K562 (cell line): ENCODE data around the gene CHCHD1. TPM values are rescaled to one million over a fixed set of nuclear protein-coding genes. Genes with fewer than 3 reads are reported as not detected.

Experiments
- CEBPG ChIP-seq, 3 experiments: fragments of 200-800 bp in 1 of 3; sonication (Bioruptor generic) in 1 of 3; sonication (generic) in 1 of 3; formaldehyde crosslinking in 1 of 3; IDR thresholded peaks in 2 of 3; conservative IDR thresholded peaks in 1 of 3; 2 replicates each; pipeline versions ENCODE4 v1.6.1 to v1.8.0; 2016 to 2022; ENCODE audit warnings: missing compliant biosample characterization in 2 of 3, missing genetic modification characterization in 2 of 3, mild to moderate bottlenecking in 1 of 3, missing genetic modification reagents in 1 of 3
- MBD2 ChIP-seq: sonication (generic); IDR thresholded peaks from 2 replicates; pipeline ENCODE4 v1.6.1; 2016; ENCODE audit warnings: low read depth, borderline replicate concordance
- NELFE ChIP-seq: IDR thresholded peaks from 2 replicates; pipeline ENCODE4 v1.6.1; 2011; ENCODE audit warnings: mild to moderate bottlenecking; ENCODE audit not compliant: insufficient read depth, insufficient read length
- PCBP1 ChIP-seq: fragments of 200-400 bp; formaldehyde crosslinking; IDR thresholded peaks from 2 replicates; pipeline ENCODE4 v1.6.1; 2018; ENCODE audit warnings: mild to moderate bottlenecking, low read depth, low read length; ENCODE audit not compliant: poor library complexity, severe bottlenecking
- PCBP2 ChIP-seq: fragments of 200-400 bp; formaldehyde crosslinking; IDR thresholded peaks from 2 replicates; pipeline ENCODE4 v1.6.1; 2018; ENCODE audit warnings: low read length, low read depth, mild to moderate bottlenecking, moderate library complexity; ENCODE audit not compliant: poor library complexity, severe bottlenecking
- PYGO2 ChIP-seq: fragments of 450-650 bp; IDR thresholded peaks from 2 replicates; pipeline ENCODE4 v1.6.1; 2016; ENCODE audit warnings: mild to moderate bottlenecking, missing genetic modification characterization, moderate library complexity, missing compliant biosample characterization
- ZNF140 ChIP-seq: fragments of 250-450 bp; sonication (Bioruptor Pico); IDR thresholded peaks from 2 replicates; pipeline ENCODE4 v1.8.0; 2021; ENCODE audit warnings: moderate library complexity, mild to moderate bottlenecking, inconsistent platforms
- ZNF316 ChIP-seq: fragments of 450-650 bp; IDR thresholded peaks from 2 replicates; pipeline ENCODE4 v1.6.1; 2016
- ZSCAN32 ChIP-seq: fragments of 450-650 bp; formaldehyde crosslinking; IDR thresholded peaks from 2 replicates; pipeline ENCODE4 v1.4.0; 2020; ENCODE audit warnings: mild to moderate bottlenecking, moderate library complexity
- polyA plus RNA-seq, 8 experiments: library from polyadenylated mRNA; depleted of rRNA in 4 of 8; stranded (reverse) in 5 of 8; unstranded in 3 of 8; fragments of >200 nt; fragmentation: Nextera tagmentation in 2 of 8; fragmentation: Illumina TruSeq in 1 of 8; extraction: Ambion mirVana in 2 of 8; extraction: Trizol in 1 of 8; gene quantifications; 2 replicates each; pipeline versions ENCODE4 v1.2.1 to v1.2.3, GENCODE V29; 2011 to 2014; ENCODE audit warnings: inconsistent platforms in 1 of 8, missing spikeins in 1 of 8
- total RNA-seq, 7 experiments: library from RNA; depleted of rRNA in 6 of 7; stranded (reverse); fragments of >200 nt in 6 of 7; fragmentation: Illumina TruSeq in 2 of 7; extraction: Trizol in 2 of 7; gene quantifications; 2 replicates each; pipeline versions ENCODE4 v1.2.1 to v1.2.3, GENCODE V29; 2011 to 2021; ENCODE audit warnings: low replicate concordance in 1 of 7
- TF ChIP-seq, protein P1 (sequence below): fragments of 200-600 bp; sonication (generic); IDR thresholded peaks from one replicate; pipeline ENCODE4 v1.6.1; 2012; ENCODE audit warnings: mild to moderate bottlenecking, low read depth, low read length, inconsistent platforms
- TF ChIP-seq, protein P2 (sequence below): fragments of 250-450 bp; sonication (Bioruptor Pico); IDR thresholded peaks from 2 replicates; pipeline ENCODE4 v1.4.0; 2020; ENCODE audit warnings: mild to moderate bottlenecking
- TF ChIP-seq, protein P3 (sequence below): fragments of 250-450 bp; sonication (Bioruptor Pico); IDR thresholded peaks from 2 replicates; pipeline ENCODE4 v1.8.0; 2022; ENCODE audit warnings: moderate library complexity, mild to moderate bottlenecking, inconsistent platforms

Gene CHCHD1
- total and polyA plus RNA-seq, 9 of the 15 experiments (the other 6 are each of a cell fraction or from before 2014, with no cell fraction given): 52.9 to 126 (median 83.4) TPM

DNA sequence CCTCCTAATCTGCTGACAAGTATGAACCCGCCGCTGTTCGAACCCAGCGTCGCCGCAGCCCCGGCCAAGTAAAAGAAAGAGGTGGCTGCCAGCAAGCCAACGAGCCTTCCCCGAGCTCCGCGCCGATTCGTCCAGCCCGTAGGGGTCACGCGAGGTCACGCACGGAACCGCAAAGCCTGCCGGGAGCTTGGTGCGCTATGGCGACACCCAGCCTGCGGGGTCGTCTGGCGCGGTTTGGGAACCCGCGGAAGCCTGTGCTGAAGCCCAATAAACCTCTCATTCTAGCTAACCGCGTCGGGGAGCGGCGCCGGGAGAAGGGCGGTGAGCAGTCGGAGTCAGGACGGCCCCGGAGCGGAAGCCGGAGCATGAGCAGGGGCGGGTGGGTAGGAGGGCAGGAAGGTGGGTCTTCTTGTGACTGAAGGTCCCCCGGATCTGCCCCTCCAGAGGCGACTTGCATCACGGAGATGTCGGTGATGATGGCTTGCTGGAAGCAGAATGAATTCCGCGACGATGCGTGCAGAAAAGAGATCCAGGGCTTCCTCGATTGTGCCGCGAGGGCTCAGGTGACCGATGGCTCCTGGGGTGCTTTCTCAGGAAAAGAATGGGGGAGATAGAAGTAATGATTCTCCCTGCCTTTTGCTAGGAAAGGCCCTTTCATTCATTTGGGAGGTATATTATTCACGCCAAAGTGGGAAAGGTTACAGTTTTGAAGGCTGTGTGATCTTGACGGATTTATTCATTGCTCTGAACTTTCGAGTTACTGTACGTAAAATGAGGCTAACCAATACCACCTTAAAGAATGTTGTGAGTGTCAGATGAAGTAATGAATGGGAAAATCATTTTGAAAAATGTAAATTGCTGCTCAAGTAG, at the start of gene CHCHD1 (continued):
- TF ChIP-seq, protein P1, sequence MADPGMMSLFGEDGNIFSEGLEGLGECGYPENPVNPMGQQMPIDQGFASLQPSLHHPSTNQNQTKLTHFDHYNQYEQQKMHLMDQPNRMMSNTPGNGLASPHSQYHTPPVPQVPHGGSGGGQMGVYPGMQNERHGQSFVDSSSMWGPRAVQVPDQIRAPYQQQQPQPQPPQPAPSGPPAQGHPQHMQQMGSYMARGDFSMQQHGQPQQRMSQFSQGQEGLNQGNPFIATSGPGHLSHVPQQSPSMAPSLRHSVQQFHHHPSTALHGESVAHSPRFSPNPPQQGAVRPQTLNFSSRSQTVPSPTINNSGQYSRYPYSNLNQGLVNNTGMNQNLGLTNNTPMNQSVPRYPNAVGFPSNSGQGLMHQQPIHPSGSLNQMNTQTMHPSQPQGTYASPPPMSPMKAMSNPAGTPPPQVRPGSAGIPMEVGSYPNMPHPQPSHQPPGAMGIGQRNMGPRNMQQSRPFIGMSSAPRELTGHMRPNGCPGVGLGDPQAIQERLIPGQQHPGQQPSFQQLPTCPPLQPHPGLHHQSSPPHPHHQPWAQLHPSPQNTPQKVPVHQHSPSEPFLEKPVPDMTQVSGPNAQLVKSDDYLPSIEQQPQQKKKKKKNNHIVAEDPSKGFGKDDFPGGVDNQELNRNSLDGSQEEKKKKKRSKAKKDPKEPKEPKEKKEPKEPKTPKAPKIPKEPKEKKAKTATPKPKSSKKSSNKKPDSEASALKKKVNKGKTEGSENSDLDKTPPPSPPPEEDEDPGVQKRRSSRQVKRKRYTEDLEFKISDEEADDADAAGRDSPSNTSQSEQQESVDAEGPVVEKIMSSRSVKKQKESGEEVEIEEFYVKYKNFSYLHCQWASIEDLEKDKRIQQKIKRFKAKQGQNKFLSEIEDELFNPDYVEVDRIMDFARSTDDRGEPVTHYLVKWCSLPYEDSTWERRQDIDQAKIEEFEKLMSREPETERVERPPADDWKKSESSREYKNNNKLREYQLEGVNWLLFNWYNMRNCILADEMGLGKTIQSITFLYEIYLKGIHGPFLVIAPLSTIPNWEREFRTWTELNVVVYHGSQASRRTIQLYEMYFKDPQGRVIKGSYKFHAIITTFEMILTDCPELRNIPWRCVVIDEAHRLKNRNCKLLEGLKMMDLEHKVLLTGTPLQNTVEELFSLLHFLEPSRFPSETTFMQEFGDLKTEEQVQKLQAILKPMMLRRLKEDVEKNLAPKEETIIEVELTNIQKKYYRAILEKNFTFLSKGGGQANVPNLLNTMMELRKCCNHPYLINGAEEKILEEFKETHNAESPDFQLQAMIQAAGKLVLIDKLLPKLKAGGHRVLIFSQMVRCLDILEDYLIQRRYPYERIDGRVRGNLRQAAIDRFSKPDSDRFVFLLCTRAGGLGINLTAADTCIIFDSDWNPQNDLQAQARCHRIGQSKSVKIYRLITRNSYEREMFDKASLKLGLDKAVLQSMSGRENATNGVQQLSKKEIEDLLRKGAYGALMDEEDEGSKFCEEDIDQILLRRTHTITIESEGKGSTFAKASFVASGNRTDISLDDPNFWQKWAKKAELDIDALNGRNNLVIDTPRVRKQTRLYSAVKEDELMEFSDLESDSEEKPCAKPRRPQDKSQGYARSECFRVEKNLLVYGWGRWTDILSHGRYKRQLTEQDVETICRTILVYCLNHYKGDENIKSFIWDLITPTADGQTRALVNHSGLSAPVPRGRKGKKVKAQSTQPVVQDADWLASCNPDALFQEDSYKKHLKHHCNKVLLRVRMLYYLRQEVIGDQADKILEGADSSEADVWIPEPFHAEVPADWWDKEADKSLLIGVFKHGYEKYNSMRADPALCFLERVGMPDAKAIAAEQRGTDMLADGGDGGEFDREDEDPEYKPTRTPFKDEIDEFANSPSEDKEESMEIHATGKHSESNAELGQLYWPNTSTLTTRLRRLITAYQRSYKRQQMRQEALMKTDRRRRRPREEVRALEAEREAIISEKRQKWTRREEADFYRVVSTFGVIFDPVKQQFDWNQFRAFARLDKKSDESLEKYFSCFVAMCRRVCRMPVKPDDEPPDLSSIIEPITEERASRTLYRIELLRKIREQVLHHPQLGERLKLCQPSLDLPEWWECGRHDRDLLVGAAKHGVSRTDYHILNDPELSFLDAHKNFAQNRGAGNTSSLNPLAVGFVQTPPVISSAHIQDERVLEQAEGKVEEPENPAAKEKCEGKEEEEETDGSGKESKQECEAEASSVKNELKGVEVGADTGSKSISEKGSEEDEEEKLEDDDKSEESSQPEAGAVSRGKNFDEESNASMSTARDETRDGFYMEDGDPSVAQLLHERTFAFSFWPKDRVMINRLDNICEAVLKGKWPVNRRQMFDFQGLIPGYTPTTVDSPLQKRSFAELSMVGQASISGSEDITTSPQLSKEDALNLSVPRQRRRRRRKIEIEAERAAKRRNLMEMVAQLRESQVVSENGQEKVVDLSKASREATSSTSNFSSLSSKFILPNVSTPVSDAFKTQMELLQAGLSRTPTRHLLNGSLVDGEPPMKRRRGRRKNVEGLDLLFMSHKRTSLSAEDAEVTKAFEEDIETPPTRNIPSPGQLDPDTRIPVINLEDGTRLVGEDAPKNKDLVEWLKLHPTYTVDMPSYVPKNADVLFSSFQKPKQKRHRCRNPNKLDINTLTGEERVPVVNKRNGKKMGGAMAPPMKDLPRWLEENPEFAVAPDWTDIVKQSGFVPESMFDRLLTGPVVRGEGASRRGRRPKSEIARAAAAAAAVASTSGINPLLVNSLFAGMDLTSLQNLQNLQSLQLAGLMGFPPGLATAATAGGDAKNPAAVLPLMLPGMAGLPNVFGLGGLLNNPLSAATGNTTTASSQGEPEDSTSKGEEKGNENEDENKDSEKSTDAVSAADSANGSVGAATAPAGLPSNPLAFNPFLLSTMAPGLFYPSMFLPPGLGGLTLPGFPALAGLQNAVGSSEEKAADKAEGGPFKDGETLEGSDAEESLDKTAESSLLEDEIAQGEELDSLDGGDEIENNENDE: no peak
- TF ChIP-seq CEBPG (CRISPR knock-in tag; IDR thresholded peaks at IDR 0.05) (peak; percentile 60; the same call in 1 of the 2 replicates), CEBPG (tag; conservative IDR thresholded peaks at IDR 0.05 in 1 of 2, IDR thresholded peaks at IDR 0.05 in 1 of 2) (peak in 1 of 2 experiments; percentile 37; a peak in 1 of 4 replicates), PCBP2 (no peak), PCBP1 (no peak), PYGO2 (tag) (no peak), NELFE (no peak), ZNF316 (peak; percentile 82), ZSCAN32 (CRISPR knock-in tag) (no peak), ZNF140 (CRISPR knock-in tag) (no peak), MBD2 (peak; percentile 66; the same call in 1 of the 2 replicates)
- TF ChIP-seq, protein P2, sequence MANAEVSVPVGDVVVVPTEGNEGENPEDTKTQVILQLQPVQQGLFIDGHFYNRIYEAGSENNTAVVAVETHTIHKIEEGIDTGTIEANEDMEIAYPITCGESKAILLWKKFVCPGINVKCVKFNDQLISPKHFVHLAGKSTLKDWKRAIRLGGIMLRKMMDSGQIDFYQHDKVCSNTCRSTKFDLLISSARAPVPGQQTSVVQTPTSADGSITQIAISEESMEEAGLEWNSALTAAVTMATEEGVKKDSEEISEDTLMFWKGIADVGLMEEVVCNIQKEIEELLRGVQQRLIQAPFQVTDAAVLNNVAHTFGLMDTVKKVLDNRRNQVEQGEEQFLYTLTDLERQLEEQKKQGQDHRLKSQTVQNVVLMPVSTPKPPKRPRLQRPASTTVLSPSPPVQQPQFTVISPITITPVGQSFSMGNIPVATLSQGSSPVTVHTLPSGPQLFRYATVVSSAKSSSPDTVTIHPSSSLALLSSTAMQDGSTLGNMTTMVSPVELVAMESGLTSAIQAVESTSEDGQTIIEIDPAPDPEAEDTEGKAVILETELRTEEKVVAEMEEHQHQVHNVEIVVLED (CRISPR knock-in tag): peak; percentile 98
- TF ChIP-seq, protein P3, sequence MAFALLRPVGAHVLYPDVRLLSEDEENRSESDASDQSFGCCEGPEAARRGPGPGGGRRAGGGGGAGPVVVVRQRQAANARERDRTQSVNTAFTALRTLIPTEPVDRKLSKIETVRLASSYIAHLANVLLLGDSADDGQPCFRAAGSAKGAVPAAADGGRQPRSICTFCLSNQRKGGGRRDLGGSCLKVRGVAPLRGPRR (CRISPR knock-in tag): no peak
